BJ (cell line): ENCODE data around the gene SPATA1. TPM values are rescaled to one million over a fixed set of nuclear protein-coding genes. Genes with fewer than 3 reads are reported as not detected.

Source experiments
- CTCF ChIA-PET: fragments of 350-600 bp; formaldehyde crosslinking; extraction: SDS; loops from one replicate; lab custom pipeline; 2021; ENCODE audit warnings: antibody characterized with exemption, inconsistent platforms; lab: Yijun Ruan, JAX
- POLR2A ChIA-PET: fragments of 300-600 bp; sonication (Branson Sonifier 250); formaldehyde crosslinking; extraction: SDS; loops from one replicate; lab custom pipeline; 2021; ENCODE audit warnings: antibody characterized with exemption; lab: Charles Lee
- DNase-seq: peaks from one replicate; pipeline ENCODE4 v3.0.0-alpha.2; 2011; ENCODE audit warnings: low read depth
- H3K27me3 ChIP-seq: 2 replicates; pipeline ENCODE4 v1.6.0; 2011; ENCODE audit warnings: low read length; ENCODE audit not compliant: control insufficient read depth, insufficient read depth
- H3K36me3 ChIP-seq: 2 replicates; pipeline ENCODE4 v1.5.1; 2011; ENCODE audit warnings: low read length; ENCODE audit not compliant: control insufficient read depth, insufficient read depth
- H3K4me3 ChIP-seq: 2 replicates; pipeline ENCODE4 v1.5.1; 2011; ENCODE audit warnings: low read depth, mild to moderate bottlenecking, control low read depth, low read length
- CTCF ChIP-seq: IDR thresholded peaks from 2 replicates; pipeline ENCODE4 v1.5.1; 2011; ENCODE audit warnings: low read depth, mild to moderate bottlenecking, control low read depth, inconsistent platforms, low read length, moderate library complexity; ENCODE audit not compliant: insufficient read depth
- polyA plus RNA-seq: library from polyadenylated mRNA; depleted of rRNA; stranded (reverse); fragments of >200 nt; gene quantifications from 2 replicates; pipeline ENCODE4 v1.2.3, GENCODE V29; 2011

The SPATA1 gene
- polyA plus RNA-seq, 1 experiment: 0.69 TPM

- no peak for TF ChIP-seq CTCF
- CTCF ChIA-PET: interaction anchor here (1.8 to 8.9 kb wide), 2 partner anchors 94 to 157 kb away, joined by 4 to 128 read pairs; no protein-coding TSS in a partner anchor
- H3K4me3 ChIP-seq: no peak overlapping the region
- no peaks in the 10 kb centered on the region for H3K27me3 ChIP-seq
- H3K36me3 ChIP-seq: no peaks in the 10 kb centered on the region
- POLR2A ChIA-PET: no interaction called here
- no peak for DNase-seq
Measured at GRCh38 chr1:84598418-84598817, 92.2 kb downstream of the SPATA1 start.

GRCh38 chr1:84598846-84599741 lies 92.9 kb downstream of the SPATA1 start:
- no peak overlapping the region for H3K4me3 ChIP-seq
- no peak for TF ChIP-seq CTCF
- no peaks in the 10 kb centered on the region for H3K36me3 ChIP-seq
- no peaks in the 10 kb centered on the region for H3K27me3 ChIP-seq
- CTCF ChIA-PET: interaction anchor here (1.4 to 8.9 kb wide), 3 partner anchors 93 to 158 kb away, joined by 4 to 128 read pairs (median 5); partner anchors contain the start of genes GNG5 and SPATA1
- peak; percentile 63 for DNase-seq
- POLR2A ChIA-PET: no interaction called here

GRCh38 chr1:84600796-84601195 lies 94.6 kb downstream of the SPATA1 start:
- no peaks in the 10 kb centered on the region for H3K36me3 ChIP-seq
- POLR2A ChIA-PET: no interaction called here
- no peak for TF ChIP-seq CTCF

GRCh38 chr1:84603223-84603622 lies 97.0 kb downstream of the SPATA1 start:
- POLR2A ChIA-PET: interaction anchor here (1.3 kb wide), 1 partner anchor 29 kb away, joined by 3 read pairs; the partner anchor contains the start of gene CTBS
- DNase-seq: no peak
- no peaks in the 10 kb centered on the region for H3K27me3 ChIP-seq

More at GRCh38 chr1:84600796-84601195, 94.6 kb downstream of the SPATA1 start:
- no peak for DNase-seq
- CTCF ChIA-PET: interaction anchor here (1.1 to 8.9 kb wide), 4 partner anchors 10 to 159 kb away, joined by 3 to 128 read pairs (median 4); no protein-coding TSS in a partner anchor
- H3K27me3 ChIP-seq: no peaks in the 10 kb centered on the region
- H3K4me3 ChIP-seq: no peak overlapping the region

More at GRCh38 chr1:84603223-84603622, 97.0 kb downstream of the SPATA1 start:
- CTCF ChIA-PET: interaction anchor here (0.5 to 8.9 kb wide), 19 partner anchors 9 to 1699 kb away, joined by 3 to 128 read pairs (median 4); partner anchors contain the start of genes GNG5 and SPATA1
- peak overlapping the region; percentile 43; the same call in 1 of the 2 replicates for H3K4me3 ChIP-seq
- H3K36me3 ChIP-seq: no peaks in the 10 kb centered on the region
- TF ChIP-seq CTCF: no peak
